Bronchial epithelial cell (primary cell): Measurements from ENCODE around the gene SGCA. TPM values are rescaled to one million over a fixed set of nuclear protein-coding genes. Genes with fewer than 3 reads are reported as not detected.

ENCODE experiments used
- DNase-seq: peaks from one replicate; pipeline ENCODE4 v3.0.0-alpha.2; 2010; ENCODE audit warnings: low read depth
- FAIRE-seq: peaks from 2 replicates; lab custom pipeline; 2011; peaks lifted over from hg19 to GRCh38; lab: Jason Lieb, UNC
- H3K27me3 ChIP-seq: 2 replicates; pipeline ENCODE4 v1.5.1; 2011; ENCODE audit warnings: low read length; ENCODE audit not compliant: control insufficient read depth, insufficient read depth
- H3K36me3 ChIP-seq: 2 replicates; pipeline ENCODE4 v1.5.1; 2011; ENCODE audit warnings: low read length; ENCODE audit not compliant: control insufficient read depth, insufficient read depth
- H3K4me3 ChIP-seq: 2 replicates; pipeline ENCODE4 v1.5.1; 2011; ENCODE audit warnings: mild to moderate bottlenecking, low read depth, low read length, control low read depth
- CTCF ChIP-seq: IDR thresholded peaks from 2 replicates; pipeline ENCODE4 v1.5.1; 2011; ENCODE audit warnings: mild to moderate bottlenecking, moderate library complexity, low read length, control low read depth, inconsistent platforms; ENCODE audit not compliant: insufficient read depth, severe bottlenecking
- total RNA-seq: library from RNA; depleted of rRNA; stranded (reverse); fragments of >200 nt; gene quantifications from 2 replicates; pipeline ENCODE4 v1.2.1, GENCODE V29; 2014

Gene SGCA
- total RNA-seq, 1 donor from 2014 or later, result not detected

- TF ChIP-seq CTCF, result no peak
- FAIRE-seq, result no peak
- Histone ChIP-seq H3K27me3 (no peaks in the 10 kb centered on the region), H3K4me3 (no peak overlapping the region), H3K36me3 (no peaks in the 10 kb centered on the region)
- DNase-seq, result peak; percentile 23
These were observed 52.4 kb downstream of the SGCA start for GRCh38 chr17:50218071-50218759.

- H3K36me3 ChIP-seq, result no peaks in the 10 kb centered on the region
- DNase-seq, result peak; percentile 81
- H3K27me3 ChIP-seq, result no peaks in the 10 kb centered on the region
- no peak for TF ChIP-seq CTCF
- no peak overlapping the region for H3K4me3 ChIP-seq
- FAIRE-seq, result no peak
These were observed 53.0 kb downstream of the SGCA start for GRCh38 chr17:50218771-50219315.

- FAIRE-seq, result no peak
- peak; percentile 90 for DNase-seq
- TF ChIP-seq CTCF, result no peak
- Histone ChIP-seq H3K4me3 (no peak overlapping the region), H3K36me3 (no peaks in the 10 kb centered on the region), H3K27me3 (no peaks in the 10 kb centered on the region)
These were observed 53.5 kb downstream of the SGCA start for GRCh38 chr17:50219342-50219741.

GRCh38 chr17:50219939-50220465, 54.2 kb downstream of the SGCA start:
- Histone ChIP-seq H3K27me3 (no peaks in the 10 kb centered on the region), H3K4me3 (no peak overlapping the region), H3K36me3 (no peaks in the 10 kb centered on the region)
- no peak for FAIRE-seq
- peak; percentile 25 for DNase-seq
- no peak for TF ChIP-seq CTCF

GRCh38 chr17:50220811-50221210, 55.0 kb downstream of the SGCA start:
- Histone ChIP-seq H3K36me3 (no peaks in the 10 kb centered on the region), H3K4me3 (no peak overlapping the region), H3K27me3 (no peaks in the 10 kb centered on the region)
- FAIRE-seq (no peak), DNase-seq (no peak)
- no peak for TF ChIP-seq CTCF
